LNCaP clone FGC (cell line): Measurements from ENCODE around the gene LILRB5.

Experiments used
- DNase-seq: peaks from one replicate; pipeline ENCODE4 v3.0.0-alpha.2; 2011; ENCODE audit warnings: low read depth
- H3K4me3 ChIP-seq: 2 replicates; pipeline ENCODE4 v1.5.1; 2011; ENCODE audit warnings: mild to moderate bottlenecking, low read depth, low read length, control low read depth
- CTCF ChIP-seq: IDR thresholded peaks from 2 replicates; pipeline ENCODE4 v1.5.1; 2012; ENCODE audit warnings: mild to moderate bottlenecking; ENCODE audit not compliant: control insufficient read depth, insufficient read depth; ENCODE audit errors: extremely low read depth

LILRB5 gene

GRCh38 chr19:54254195-54254906 is 2.7 kb downstream of the LILRB5 start:
- no peak for TF ChIP-seq CTCF
- H3K4me3 ChIP-seq = no peak overlapping the region
- DNase-seq = no peak

- no peak for DNase-seq
- no peak overlapping the region for H3K4me3 ChIP-seq
- no peak for TF ChIP-seq CTCF
Measured at GRCh38 chr19:54253331-54254194, 3.5 kb downstream of the LILRB5 start.

- no peak for TF ChIP-seq CTCF
- no peak for DNase-seq
- H3K4me3 ChIP-seq = no peak overlapping the region
Measured at GRCh38 chr19:54252845-54253244, 4.2 kb downstream of the LILRB5 start.

GRCh38 chr19:54252243-54252642 is 4.8 kb downstream of the LILRB5 start:
- no peak for DNase-seq
- TF ChIP-seq CTCF = no peak
- no peak overlapping the region for H3K4me3 ChIP-seq

- no peak overlapping the region for H3K4me3 ChIP-seq
- DNase-seq = no peak
- no peak for TF ChIP-seq CTCF
Measured at GRCh38 chr19:54248016-54248601, 9.0 kb downstream of the LILRB5 start.

- TF ChIP-seq CTCF = no peak
- DNase-seq = no peak
- H3K4me3 ChIP-seq = no peak overlapping the region
Measured at GRCh38 chr19:54247106-54247930, 9.8 kb downstream of the LILRB5 start.
